SH-SY5Y (cell line): ENCODE data around the gene SLC38A5.

ENCODE experiments used
- GATA2 ChIP-seq: IDR thresholded peaks from 2 replicates; pipeline ENCODE4 v1.6.1; 2011; ENCODE audit warnings: mild to moderate bottlenecking, low read depth, low read length
- GATA3 ChIP-seq: IDR thresholded peaks from 2 replicates; pipeline ENCODE4 v1.6.1; 2011; ENCODE audit warnings: low read depth, mild to moderate bottlenecking, low read length, moderate library complexity

DNA sequence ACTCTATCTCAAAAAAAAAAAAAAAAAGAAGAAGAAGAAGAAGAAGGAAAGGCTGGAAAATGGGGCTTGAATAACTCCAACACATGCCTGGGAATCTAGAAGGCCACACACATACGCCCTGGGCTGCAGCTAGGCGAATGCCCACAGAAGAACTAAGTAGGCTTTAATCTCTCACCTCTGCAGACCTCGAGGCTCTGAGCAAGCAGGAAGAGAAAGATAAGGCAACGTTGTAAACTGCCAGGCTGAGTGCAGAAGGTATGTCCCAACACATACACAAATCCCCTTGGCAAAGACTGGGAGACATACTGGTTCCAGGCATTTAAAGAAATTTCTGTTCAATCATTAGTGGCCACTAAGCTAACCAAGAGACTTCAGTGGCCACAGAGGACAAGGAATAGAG lies 18.4 kb downstream of the SLC38A5 start:
- TF ChIP-seq GATA2 (no peak), GATA3 (no peak)
